Astrocyte (in vitro differentiated cells and primary cell): ENCODE measurements around the gene PRSS8. TPM values are rescaled to one million over a fixed set of nuclear protein-coding genes. Genes with fewer than 3 reads are reported as not detected.
"Not testable (repeated sequence)": the region's sequence is repeated elsewhere in the genome, so short reads cannot be mapped to it uniquely, and the experiment has no call there.

Experiments
- DNase-seq: peaks from one replicate; pipeline ENCODE4 v3.0.0-alpha.2; 2010; ENCODE audit warnings: low read depth
- FAIRE-seq: peaks from 2 replicates; lab custom pipeline; 2011; peaks lifted over from hg19 to GRCh38; lab: Jason Lieb, UNC
- H2AFZ ChIP-seq: 2 replicates; pipeline ENCODE4 v1.6.0; 2012; ENCODE audit warnings: low read depth, low read length, inconsistent platforms
- H3K27ac ChIP-seq: 2 replicates; pipeline ENCODE4 v1.5.1; 2011; ENCODE audit warnings: low read depth, low read length, inconsistent platforms
- H3K27me3 ChIP-seq: 2 replicates; pipeline ENCODE4 v1.6.0; 2011; ENCODE audit warnings: low read length, inconsistent platforms; ENCODE audit not compliant: insufficient read depth
- H3K36me3 ChIP-seq: 2 replicates; pipeline ENCODE4 v1.5.1; 2011; ENCODE audit warnings: low read length, inconsistent platforms; ENCODE audit not compliant: insufficient read depth
- H3K4me1 ChIP-seq: 2 replicates; pipeline ENCODE4 v1.5.1; 2011; ENCODE audit warnings: low read length, inconsistent platforms; ENCODE audit not compliant: insufficient read depth
- H3K4me2 ChIP-seq: 2 replicates; pipeline ENCODE4 v1.6.0; 2012; ENCODE audit warnings: low read length, inconsistent platforms
- H3K4me3 ChIP-seq: 2 replicates; pipeline ENCODE4 v1.5.1; 2011; ENCODE audit warnings: low read depth, mild to moderate bottlenecking, low read length, inconsistent platforms; ENCODE audit not compliant: insufficient read depth
- H3K79me2 ChIP-seq: 2 replicates; pipeline ENCODE4 v1.6.0; 2012; ENCODE audit warnings: mild to moderate bottlenecking, low read length, inconsistent platforms; ENCODE audit not compliant: insufficient read depth
- H3K9ac ChIP-seq: 2 replicates; pipeline ENCODE4 v1.6.0; 2012; ENCODE audit warnings: mild to moderate bottlenecking, low read length, inconsistent platforms
- H3K9me3 ChIP-seq: 2 replicates; pipeline ENCODE4 v1.5.1; 2012; ENCODE audit warnings: low read depth, mild to moderate bottlenecking, low read length, inconsistent platforms; ENCODE audit not compliant: insufficient read depth
- H4K20me1 ChIP-seq: 2 replicates; pipeline ENCODE4 v1.6.0; 2012; ENCODE audit warnings: low read length, inconsistent platforms; ENCODE audit not compliant: insufficient read depth
- H3K27ac Mint-ChIP-seq: one replicate; pipeline ENCODE4 v1.8.0; 2021; ENCODE audit warnings: mild to moderate bottlenecking, mixed read lengths; ENCODE audit not compliant: unreplicated experiment
- H3K27me3 Mint-ChIP-seq: one replicate; pipeline ENCODE4 v1.8.0; 2021; ENCODE audit warnings: low read depth, mixed read lengths; ENCODE audit not compliant: unreplicated experiment
- H3K36me3 Mint-ChIP-seq: one replicate; pipeline ENCODE4 v1.8.0; 2021; ENCODE audit warnings: low read depth, mixed read lengths; ENCODE audit not compliant: unreplicated experiment
- H3K4me1 Mint-ChIP-seq: one replicate; pipeline ENCODE4 v1.8.0; 2021; ENCODE audit warnings: low read depth, mixed read lengths; ENCODE audit not compliant: unreplicated experiment
- H3K4me3 Mint-ChIP-seq: one replicate; pipeline ENCODE4 v1.8.0; 2021; ENCODE audit warnings: mild to moderate bottlenecking, moderate library complexity, mixed read lengths; ENCODE audit not compliant: unreplicated experiment
- H3K9me3 Mint-ChIP-seq: one replicate; pipeline ENCODE4 v1.8.0; 2021; ENCODE audit warnings: mild to moderate bottlenecking, mixed read lengths; ENCODE audit not compliant: unreplicated experiment
- EZH2 ChIP-seq: IDR thresholded peaks from 2 replicates; pipeline ENCODE4 v1.6.1; 2012; ENCODE audit warnings: mild to moderate bottlenecking, low read length, inconsistent platforms; ENCODE audit not compliant: insufficient read depth
- total RNA-seq: library from RNA; stranded (reverse); gene quantifications from 2 replicates; pipeline ENCODE4 v1.2.1, GENCODE V29; 2021
- TF ChIP-seq, protein P1 (sequence below): IDR thresholded peaks from 2 replicates; pipeline ENCODE4 v1.5.1; 2011; ENCODE audit warnings: low read depth, mild to moderate bottlenecking, inconsistent platforms, low read length, moderate library complexity; ENCODE audit not compliant: insufficient read depth

Gene PRSS8
- total RNA-seq, 1 donor from 2014 or later: 9.5 TPM

- FAIRE-seq (no peak), DNase-seq (no peak)
- H3K36me3 ChIP-seq: no peaks in the 10 kb centered on the region
- no peak for TF ChIP-seq EZH2
- TF ChIP-seq, protein P1, sequence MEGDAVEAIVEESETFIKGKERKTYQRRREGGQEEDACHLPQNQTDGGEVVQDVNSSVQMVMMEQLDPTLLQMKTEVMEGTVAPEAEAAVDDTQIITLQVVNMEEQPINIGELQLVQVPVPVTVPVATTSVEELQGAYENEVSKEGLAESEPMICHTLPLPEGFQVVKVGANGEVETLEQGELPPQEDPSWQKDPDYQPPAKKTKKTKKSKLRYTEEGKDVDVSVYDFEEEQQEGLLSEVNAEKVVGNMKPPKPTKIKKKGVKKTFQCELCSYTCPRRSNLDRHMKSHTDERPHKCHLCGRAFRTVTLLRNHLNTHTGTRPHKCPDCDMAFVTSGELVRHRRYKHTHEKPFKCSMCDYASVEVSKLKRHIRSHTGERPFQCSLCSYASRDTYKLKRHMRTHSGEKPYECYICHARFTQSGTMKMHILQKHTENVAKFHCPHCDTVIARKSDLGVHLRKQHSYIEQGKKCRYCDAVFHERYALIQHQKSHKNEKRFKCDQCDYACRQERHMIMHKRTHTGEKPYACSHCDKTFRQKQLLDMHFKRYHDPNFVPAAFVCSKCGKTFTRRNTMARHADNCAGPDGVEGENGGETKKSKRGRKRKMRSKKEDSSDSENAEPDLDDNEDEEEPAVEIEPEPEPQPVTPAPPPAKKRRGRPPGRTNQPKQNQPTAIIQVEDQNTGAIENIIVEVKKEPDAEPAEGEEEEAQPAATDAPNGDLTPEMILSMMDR: no peak
- H3K4me3 ChIP-seq: no peak overlapping the region
- Mint-ChIP-seq H3K4me1 (no peaks in the 10 kb centered on the region), H3K9me3 (no peaks in the 10 kb centered on the region), H3K27ac (no peak overlapping the region), H3K36me3 (no peaks in the 10 kb centered on the region), H3K27me3 (peaks cover 2% of the 10 kb centered on the region), H3K4me3 (no peak overlapping the region)
- H3K4me2 ChIP-seq: no peak overlapping the region
- H3K9ac ChIP-seq: no peak overlapping the region
- H3K27me3 ChIP-seq: no peaks in the 10 kb centered on the region
- H3K27ac ChIP-seq: no peak overlapping the region
- H2AFZ ChIP-seq: no peak overlapping the region
- no peaks in the 10 kb centered on the region for H3K9me3 ChIP-seq
- H4K20me1 ChIP-seq: no peaks in the 10 kb centered on the region
- no peaks in the 10 kb centered on the region for H3K79me2 ChIP-seq
- no peaks in the 10 kb centered on the region for H3K4me1 ChIP-seq
These were observed 33.3 kb upstream of the PRSS8 start for GRCh38 chr16:31168848-31169247.

GRCh38 chr16:31167315-31167714, 31.8 kb upstream of the PRSS8 start:
- Histone ChIP-seq H3K27me3 (no peaks in the 10 kb centered on the region), H3K9me3 (no peaks in the 10 kb centered on the region), H3K79me2 (no peaks in the 10 kb centered on the region), H3K36me3 (no peaks in the 10 kb centered on the region), H3K9ac (no peak overlapping the region), H4K20me1 (no peaks in the 10 kb centered on the region), H3K4me3 (no peak overlapping the region), H3K4me2 (no peak overlapping the region), H2AFZ (no peak overlapping the region), H3K27ac (no peak overlapping the region), H3K4me1 (no peaks in the 10 kb centered on the region)
- FAIRE-seq: no peak
- TF ChIP-seq, protein P1: no peak
- TF ChIP-seq EZH2: no peak
- no peaks in the 10 kb centered on the region for H3K4me1 Mint-ChIP-seq
- no peak for DNase-seq
- H3K27me3 Mint-ChIP-seq: peaks cover 6% of the 10 kb centered on the region
- no peaks in the 10 kb centered on the region for H3K9me3 Mint-ChIP-seq
- no peak overlapping the region for H3K4me3 Mint-ChIP-seq
- no peaks in the 10 kb centered on the region for H3K36me3 Mint-ChIP-seq
- no peak overlapping the region for H3K27ac Mint-ChIP-seq

DNA sequence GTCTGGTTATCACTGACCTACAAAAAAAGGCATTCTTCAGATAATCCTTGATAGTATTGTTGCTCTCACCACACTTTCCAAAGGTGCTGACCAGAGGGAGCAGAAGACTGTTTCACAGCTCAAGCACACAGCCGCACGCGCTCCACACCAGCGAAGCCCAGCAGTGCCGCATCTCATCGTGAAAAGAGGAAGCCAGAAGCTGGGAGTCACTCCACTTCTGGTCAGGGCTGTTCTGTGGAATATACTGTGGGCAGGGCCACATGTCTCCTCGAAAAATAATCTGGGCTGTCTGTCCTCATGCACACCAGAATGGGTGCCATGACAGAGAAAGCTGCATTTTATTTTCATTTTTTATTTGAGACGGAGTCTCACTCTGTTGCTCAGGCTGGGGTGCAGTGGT, 21.6 kb upstream of the PRSS8 start:
- no peaks in the 10 kb centered on the region for H3K9me3 ChIP-seq
- no peak overlapping the region for H3K4me2 ChIP-seq
- no peak overlapping the region for H3K9ac ChIP-seq
- H3K79me2 ChIP-seq: no peaks in the 10 kb centered on the region
- H3K4me3 ChIP-seq: no peak overlapping the region
- no peaks in the 10 kb centered on the region for H3K36me3 ChIP-seq
- H3K27me3 Mint-ChIP-seq: peaks cover 10% of the 10 kb centered on the region
- FAIRE-seq (no peak), DNase-seq (no peak)
- no peaks in the 10 kb centered on the region for H3K4me1 Mint-ChIP-seq
- H3K27me3 ChIP-seq: peaks cover 2% of the 10 kb centered on the region
- H2AFZ ChIP-seq: no peak overlapping the region
- TF ChIP-seq, protein P1: no peak
- no peak for TF ChIP-seq EZH2
- no peaks in the 10 kb centered on the region for H3K36me3 Mint-ChIP-seq
- H4K20me1 ChIP-seq: no peaks in the 10 kb centered on the region
- H3K4me1 ChIP-seq: no peaks in the 10 kb centered on the region
- no peak overlapping the region for H3K27ac Mint-ChIP-seq
- no peak overlapping the region for H3K4me3 Mint-ChIP-seq
- no peaks in the 10 kb centered on the region for H3K9me3 Mint-ChIP-seq
- no peak overlapping the region for H3K27ac ChIP-seq

DNA sequence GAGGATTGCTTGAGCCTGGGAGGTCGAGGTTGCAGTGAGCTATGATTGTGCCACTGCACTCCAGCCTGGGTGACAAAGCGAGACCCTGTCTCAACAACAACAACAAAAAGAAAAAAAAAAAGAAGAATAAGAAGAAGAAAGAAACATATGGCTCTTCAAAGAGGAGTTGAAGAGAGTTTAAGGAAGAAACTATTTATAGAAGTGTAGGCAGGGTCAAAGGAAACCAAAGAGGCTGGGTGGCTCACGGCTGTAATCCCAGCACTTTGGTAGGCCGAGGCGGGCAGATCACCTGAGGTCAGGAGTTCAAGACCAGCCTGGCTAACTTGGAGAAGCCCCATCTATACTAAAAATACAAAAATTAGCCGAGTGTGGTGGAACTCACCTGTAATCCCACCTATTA, 15.4 kb upstream of the PRSS8 start:
- H3K4me2 ChIP-seq, H3K4me1 ChIP-seq, H3K27ac Mint-ChIP-seq, H3K4me3 ChIP-seq, H3K36me3 Mint-ChIP-seq, H3K4me1 Mint-ChIP-seq, H2AFZ ChIP-seq, H3K9ac ChIP-seq, H3K79me2 ChIP-seq, FAIRE-seq, DNase-seq, H4K20me1 ChIP-seq, H3K4me3 Mint-ChIP-seq, H3K9me3 ChIP-seq, H3K9me3 Mint-ChIP-seq, H3K27ac ChIP-seq, H3K36me3 ChIP-seq: not testable (repeated sequence)
- H3K27me3 Mint-ChIP-seq: peaks cover 24% of the 10 kb centered on the region
- H3K27me3 ChIP-seq: peaks cover 26% of the 10 kb centered on the region
